ENCODE data around the gene CYP46A1. TPM values are rescaled to one million over a fixed set of nuclear protein-coding genes. Genes with fewer than 3 reads are reported as not detected.

Gene CYP46A1
- total and polyA plus RNA-seq, 4 donors = 0.33 to 2.5 (median 1.4) TPM

GRCh38 chr14:99703381-99703780, 19.3 kb downstream of the CYP46A1 start:
- 96 to 97% methylated on average over 3 of the region's 3 CpGs for WGBS, 2 donors
- TF ChIP-seq CTCF (IDR thresholded peaks at IDR 0.05; ENCODE audit: control extremely low read depth, extremely low read depth) = no peak

GRCh38 chr14:99704037-99704436, 19.9 kb downstream of the CYP46A1 start:
- no peak overlapping the region for H3K9ac ChIP-seq (ENCODE audit: insufficient read depth in 1 of 2, low read length in 2 of 2)
- 96 to 98% methylated on average over 2 of the region's 2 CpGs for WGBS, 2 donors
- H3K27me3 ChIP-seq (ENCODE audit: control insufficient read depth in 3 of 3, insufficient read depth in 3 of 3, low read length in 2 of 3) = no peaks in the 10 kb centered on the region
- no peak overlapping the region for H3K4me3 ChIP-seq
- peaks cover 0 to 10% (median 5%) of the 10 kb centered on the region in 4 donors for H3K9me3 ChIP-seq (ENCODE audit: control insufficient read depth in 4 of 4, insufficient read depth in 3 of 4, low read length in 3 of 4)
- TF ChIP-seq CTCF (IDR thresholded peaks at IDR 0.05; ENCODE audit: control extremely low read depth, extremely low read depth) = no peak
- H3K36me3 ChIP-seq (ENCODE audit: control insufficient read depth in 4 of 4, insufficient read depth in 4 of 4, low read length in 4 of 4) = no peaks in the 10 kb centered on the region
- ATAC-seq (ENCODE audit: insufficient read depth, low FRiP score) (no peak), DNase-seq (no peak)
- no peaks in the 10 kb centered on the region for H3K4me1 ChIP-seq (ENCODE audit: control insufficient read depth in 5 of 5, insufficient read depth in 5 of 5, low read length in 5 of 5)
- no peak overlapping the region for H3K27ac ChIP-seq (ENCODE audit: low read depth in 1 of 2, low read length in 1 of 2)

More at GRCh38 chr14:99703381-99703780, 19.3 kb downstream of the CYP46A1 start:
- ATAC-seq (ENCODE audit: insufficient read depth, low FRiP score) (no peak), DNase-seq (no peak)
- no peak overlapping the region for H3K27ac ChIP-seq (ENCODE audit: low read depth in 1 of 2, low read length in 1 of 2)
- peaks cover 0 to 10% (median 5%) of the 10 kb centered on the region in 4 donors for H3K9me3 ChIP-seq (ENCODE audit: control insufficient read depth in 4 of 4, insufficient read depth in 3 of 4, low read length in 3 of 4)
- H3K36me3 ChIP-seq (ENCODE audit: control insufficient read depth in 4 of 4, insufficient read depth in 4 of 4, low read length in 4 of 4) = no peaks in the 10 kb centered on the region
- no peaks in the 10 kb centered on the region for H3K4me1 ChIP-seq (ENCODE audit: control insufficient read depth in 5 of 5, insufficient read depth in 5 of 5, low read length in 5 of 5)
- no peak overlapping the region for H3K4me3 ChIP-seq
- H3K9ac ChIP-seq (ENCODE audit: insufficient read depth in 1 of 2, low read length in 2 of 2) = no peak overlapping the region
- no peaks in the 10 kb centered on the region for H3K27me3 ChIP-seq (ENCODE audit: control insufficient read depth in 3 of 3, insufficient read depth in 3 of 3, low read length in 2 of 3)

- H3K4me1 ChIP-seq (ENCODE audit: control insufficient read depth in 5 of 5, insufficient read depth in 5 of 5, low read length in 5 of 5) = no peaks in the 10 kb centered on the region
- no peak overlapping the region for H3K9ac ChIP-seq (ENCODE audit: insufficient read depth in 1 of 2, low read length in 2 of 2)
- 77 to 81% methylated on average over 8 of the region's 8 CpGs for WGBS, 2 donors
- H3K27me3 ChIP-seq (ENCODE audit: control insufficient read depth in 3 of 3, insufficient read depth in 3 of 3, low read length in 2 of 3) = no peaks in the 10 kb centered on the region
- no peaks in the 10 kb centered on the region for H3K36me3 ChIP-seq (ENCODE audit: control insufficient read depth in 4 of 4, insufficient read depth in 4 of 4, low read length in 4 of 4)
- no peak overlapping the region for H3K27ac ChIP-seq (ENCODE audit: low read depth in 1 of 2, low read length in 1 of 2)
- no peak for TF ChIP-seq CTCF (IDR thresholded peaks at IDR 0.05; ENCODE audit: control extremely low read depth, extremely low read depth)
- no peak overlapping the region for H3K4me3 ChIP-seq
- H3K9me3 ChIP-seq (ENCODE audit: control insufficient read depth in 4 of 4, insufficient read depth in 3 of 4, low read length in 3 of 4) = peaks cover 0 to 10% (median 5%) of the 10 kb centered on the region in 4 donors
- no peak for DNase-seq
- ATAC-seq (ENCODE audit: insufficient read depth, low FRiP score) = no peak
Measured at GRCh38 chr14:99706107-99706900, 22.2 kb downstream of the CYP46A1 start.

Data from lung (tissue), 12 donors.